GM12878 (cell line): ENCODE data around the gene TTC38. TPM values are rescaled to one million over a fixed set of nuclear protein-coding genes. Genes with fewer than 3 reads are reported as not detected.

Source experiments
- ATAC-seq: fragments of 200-7000 bp; cut with Tn5 transposase; 3 replicates; pipeline ENCODE4 v1.9.1; 2020; ENCODE audit warnings: mild to moderate bottlenecking, moderate library complexity
- BruUV-seq: library from RNA; stranded (reverse); fragments of 400-500 nt; replicated peaks from 2 replicates; lab custom pipeline; 2021; lab: Mats Ljungman, UMichigan
- CTCF ChIA-PET: fragments of 300-600 bp; sonication (Branson Sonifier 250); formaldehyde crosslinking; extraction: SDS; loops from one replicate; lab custom pipeline; 2021; ENCODE audit warnings: inconsistent platforms; lab: Yijun Ruan, JAX
- POLR2A ChIA-PET: fragments of 350-600 bp; formaldehyde crosslinking; extraction: SDS; loops from one replicate; lab custom pipeline; 2021; ENCODE audit warnings: inconsistent platforms; lab: Charles Lee
- RAD21 ChIA-PET: fragments of 300-600 bp; sonication (Branson Sonifier 250); formaldehyde crosslinking; loops from one replicate; lab custom pipeline; 2023; ENCODE audit warnings: antibody characterized with exemption; ENCODE audit not compliant: unreplicated experiment; lab: Charles Lee
- SMC1A ChIA-PET: fragments of 300-600 bp; sonication (Branson Sonifier 250); formaldehyde crosslinking; loops from one replicate; lab custom pipeline; 2023; ENCODE audit not compliant: unreplicated experiment, uncharacterized antibody; lab: Charles Lee
- DNase-seq: peaks from one replicate; pipeline ENCODE4 v3.0.0-alpha.2; 2011; ENCODE audit warnings: low read depth, low spot score
- FAIRE-seq: peaks from 3 replicates; lab custom pipeline; 2011; peaks lifted over from hg19 to GRCh38; lab: Jason Lieb, UNC
- H2AFZ ChIP-seq: 2 replicates; pipeline ENCODE4 v1.6.0; 2011; ENCODE audit warnings: low read depth, low read length, control low read depth; ENCODE audit not compliant: control insufficient read depth
- H3K27ac ChIP-seq: 2 replicates; pipeline ENCODE4 v1.5.1; 2011; ENCODE audit warnings: control low read depth; ENCODE audit not compliant: control insufficient read depth, insufficient read depth
- H3K27me3 ChIP-seq, 2 experiments: replicated peaks in 1 of 2; 2 replicates each; pipeline versions ENCODE4 v1.6.0 to v1.6.1; 2011; ENCODE audit warnings: low read length in 1 of 2; ENCODE audit not compliant: control insufficient read depth in 2 of 2, insufficient read depth in 2 of 2
- H3K36me3 ChIP-seq, 2 experiments: 2 replicates each; pipeline ENCODE4 v1.5.1; 2011; ENCODE audit warnings: low read length in 1 of 2; ENCODE audit not compliant: control insufficient read depth in 2 of 2, insufficient read depth in 2 of 2
- H3K4me1 ChIP-seq: 2 replicates; pipeline ENCODE4 v1.6.1; 2011; ENCODE audit warnings: mild to moderate bottlenecking, low read length, moderate library complexity, mixed read lengths; ENCODE audit not compliant: control insufficient read depth, insufficient read depth
- H3K4me2 ChIP-seq: 2 replicates; pipeline ENCODE4 v1.6.0; 2011; ENCODE audit warnings: control low read depth; ENCODE audit not compliant: control insufficient read depth, insufficient read depth
- H3K4me3 ChIP-seq: fragments of 200-600 bp; sonication (generic); 2 replicates; pipeline ENCODE4 v1.5.1; 2016
- H3K79me2 ChIP-seq: 2 replicates; pipeline ENCODE4 v1.6.0; 2011; ENCODE audit warnings: low read length; ENCODE audit not compliant: control insufficient read depth, insufficient read depth
- H3K9ac ChIP-seq: 2 replicates; pipeline ENCODE4 v1.8.0; 2011; ENCODE audit warnings: low read length, control low read depth, mixed read lengths; ENCODE audit not compliant: control insufficient read depth, insufficient read depth
- H3K9me3 ChIP-seq: replicated peaks from 3 replicates; pipeline ENCODE4 v1.5.1; 2011; ENCODE audit warnings: mild to moderate bottlenecking, low read length; ENCODE audit not compliant: control insufficient read depth, insufficient read depth
- H4K20me1 ChIP-seq: 2 replicates; pipeline ENCODE4 v1.6.0; 2011; ENCODE audit not compliant: control insufficient read depth, insufficient read depth
- BHLHE40 ChIP-seq, 2 experiments: fragments of 450-650 bp in 1 of 2; IDR thresholded peaks; 2 replicates each; pipeline ENCODE4 v1.6.1; 2011 to 2017; ENCODE audit warnings: low read depth in 2 of 2, borderline replicate concordance in 1 of 2, improper control_type of control experiment in 1 of 2, low read length in 1 of 2, mild to moderate bottlenecking in 1 of 2
- CBX3 ChIP-seq: fragments of 200-600 bp; sonication (generic); IDR thresholded peaks from 2 replicates; pipeline ENCODE4 v1.6.1; 2016; ENCODE audit warnings: low read depth, borderline replicate concordance
- CHD2 ChIP-seq: IDR thresholded peaks from 2 replicates; pipeline ENCODE4 v1.6.1; 2011; ENCODE audit warnings: low read depth, low read length, improper control_type of control experiment, borderline replicate concordance
- CREB1 ChIP-seq: IDR thresholded peaks from 2 replicates; pipeline ENCODE4 v1.6.1; 2012; ENCODE audit warnings: low read depth, mild to moderate bottlenecking, inconsistent platforms
- CREM ChIP-seq: IDR thresholded peaks from 2 replicates; pipeline ENCODE4 v1.6.1; 2014; ENCODE audit warnings: antibody characterized with exemption, low read depth
- GATAD2B ChIP-seq: fragments of 450-650 bp; conservative IDR thresholded peaks from 2 replicates; pipeline ENCODE4 v1.6.1; 2017; ENCODE audit warnings: low read depth, mild to moderate bottlenecking, moderate library complexity
- HDGF ChIP-seq: fragments of 450-650 bp; IDR thresholded peaks from 2 replicates; pipeline ENCODE4 v1.6.1; 2016; ENCODE audit warnings: antibody characterized with exemption
- NR2C1 ChIP-seq: fragments of 450-650 bp; IDR thresholded peaks from 2 replicates; pipeline ENCODE4 v1.6.1; 2017; ENCODE audit warnings: antibody characterized with exemption, mild to moderate bottlenecking, moderate library complexity
- RBBP5 ChIP-seq: fragments of 200-600 bp; sonication (generic); conservative IDR thresholded peaks from 2 replicates; pipeline ENCODE4 v1.6.1; 2016
- SIN3A ChIP-seq: IDR thresholded peaks from 2 replicates; pipeline ENCODE4 v1.6.1; 2012; ENCODE audit warnings: low read depth, low read length, improper control_type of control experiment
- TCF7 ChIP-seq: IDR thresholded peaks from 2 replicates; pipeline ENCODE4 v1.6.1; 2014; ENCODE audit warnings: antibody characterized with exemption, borderline replicate concordance
- ZZZ3 ChIP-seq: IDR thresholded peaks from 2 replicates; pipeline ENCODE4 v1.6.1; 2011; ENCODE audit warnings: low read depth; ENCODE audit not compliant: control insufficient read depth, insufficient read length
- WGBS: methylation state at CpG from one replicate; pipeline ENCODE4 v1.1.6; 2016; ENCODE audit warnings: low lambda C conversion rate; ENCODE audit not compliant: insufficient replicate concordance, insufficient coverage; ENCODE audit errors: missing lambda C conversion rate; 5-methylcytosine and 5-hydroxymethylcytosine counted together
- in situ Hi-C: fragments of 300-500 bp; cut with MboI; formaldehyde crosslinking; loops from 9 replicates; pipeline ENCODE4 v1.14.3; 2018; ENCODE audit warnings: mixed read lengths
- intact Hi-C: fragments of 100-400 bp; cut with micrococcal nuclease; formaldehyde crosslinking; loops from one replicate; pipeline ENCODE4 v1.14.2; 2022; ENCODE audit not compliant: unreplicated experiment
- polyA plus RNA-seq, 11 experiments: library from polyadenylated mRNA; depleted of rRNA in 4 of 11; unstranded in 6 of 11; stranded (reverse) in 5 of 11; fragments of >200 nt; fragmentation: Nextera tagmentation in 4 of 11; fragmentation: Illumina TruSeq in 1 of 11; extraction: Ambion mirVana in 4 of 11; extraction: Trizol in 1 of 11; gene quantifications; 1 replicate in 1 of 11; 2 replicates in 10 of 11; pipeline versions ENCODE4 v1.2.1 to v1.2.3, GENCODE V29; 2011 to 2016; ENCODE audit warnings: inconsistent platforms in 2 of 11, missing spikeins in 2 of 11, low read depth in 1 of 11
- total RNA-seq, 4 experiments: library from RNA; depleted of rRNA in 3 of 4; stranded (reverse); fragments of >200 nt in 3 of 4; fragmentation: Illumina TruSeq in 1 of 4; extraction: Trizol in 1 of 4; gene quantifications; 2 replicates each; pipeline versions ENCODE4 v1.2.1 to v1.2.3, GENCODE V29; 2013 to 2021
- TF ChIP-seq, protein P1 (sequence below): fragments of 450-650 bp; IDR thresholded peaks from 2 replicates; pipeline ENCODE4 v1.6.1; 2016; ENCODE audit warnings: mild to moderate bottlenecking
- TF ChIP-seq, protein P2 (sequence below): fragments of 450-650 bp; formaldehyde crosslinking; IDR thresholded peaks from 2 replicates; pipeline ENCODE4 v1.4.0; 2022; ENCODE audit warnings: mild to moderate bottlenecking, moderate library complexity

The TTC38 gene
- total and polyA plus RNA-seq, 10 of the 15 experiments (the other 5 are each of a cell fraction or from before 2014, with no cell fraction given), result 0.58 to 39.9 (median 13.0) TPM

DNA sequence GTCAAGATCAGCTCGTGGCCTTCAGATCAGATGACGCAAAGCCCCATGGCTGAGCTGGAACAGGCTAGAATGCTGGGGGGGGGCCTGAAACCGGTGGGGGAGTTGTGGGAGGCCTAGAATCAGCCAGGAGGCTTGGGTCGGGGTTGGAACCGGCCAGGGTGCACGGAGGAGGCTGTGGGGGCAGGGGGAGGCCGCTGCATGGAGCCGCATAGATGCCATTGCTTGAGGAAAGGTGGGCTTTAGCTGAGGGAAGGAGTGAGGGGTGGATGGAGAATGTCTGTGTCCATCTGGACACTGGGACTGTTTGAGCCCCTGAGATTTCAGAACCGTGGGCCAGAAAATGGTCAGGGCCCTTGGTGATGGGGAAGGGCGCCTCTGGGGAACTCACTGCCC is 42.9 kb upstream of the TTC38 start:
- no peak overlapping the region for H3K4me3 ChIP-seq
- in situ Hi-C loops, result no loop called here
- H3K27ac ChIP-seq, result no peak overlapping the region
- H3K27me3 ChIP-seq, result no peaks in the 10 kb centered on the region
- CTCF ChIA-PET, result no interaction called here
- no peaks in the 10 kb centered on the region for H3K79me2 ChIP-seq
- DNase-seq (no peak), FAIRE-seq (no peak), ATAC-seq (no peak)
- BruUV-seq, result no TSS peak
- peaks cover 0 to 2% of the 10 kb centered on the region in 2 experiments; a peak in 2 of 4 replicates for H3K36me3 ChIP-seq
- TF ChIP-seq NR2C1, result no peak
- TF ChIP-seq GATAD2B, result no peak
- TF ChIP-seq RBBP5, result no peak
- TF ChIP-seq SIN3A, result no peak
- TF ChIP-seq, protein P1, sequence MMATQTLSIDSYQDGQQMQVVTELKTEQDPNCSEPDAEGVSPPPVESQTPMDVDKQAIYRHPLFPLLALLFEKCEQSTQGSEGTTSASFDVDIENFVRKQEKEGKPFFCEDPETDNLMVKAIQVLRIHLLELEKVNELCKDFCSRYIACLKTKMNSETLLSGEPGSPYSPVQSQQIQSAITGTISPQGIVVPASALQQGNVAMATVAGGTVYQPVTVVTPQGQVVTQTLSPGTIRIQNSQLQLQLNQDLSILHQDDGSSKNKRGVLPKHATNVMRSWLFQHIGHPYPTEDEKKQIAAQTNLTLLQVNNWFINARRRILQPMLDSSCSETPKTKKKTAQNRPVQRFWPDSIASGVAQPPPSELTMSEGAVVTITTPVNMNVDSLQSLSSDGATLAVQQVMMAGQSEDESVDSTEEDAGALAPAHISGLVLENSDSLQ, result no peak
- TF ChIP-seq, protein P2, sequence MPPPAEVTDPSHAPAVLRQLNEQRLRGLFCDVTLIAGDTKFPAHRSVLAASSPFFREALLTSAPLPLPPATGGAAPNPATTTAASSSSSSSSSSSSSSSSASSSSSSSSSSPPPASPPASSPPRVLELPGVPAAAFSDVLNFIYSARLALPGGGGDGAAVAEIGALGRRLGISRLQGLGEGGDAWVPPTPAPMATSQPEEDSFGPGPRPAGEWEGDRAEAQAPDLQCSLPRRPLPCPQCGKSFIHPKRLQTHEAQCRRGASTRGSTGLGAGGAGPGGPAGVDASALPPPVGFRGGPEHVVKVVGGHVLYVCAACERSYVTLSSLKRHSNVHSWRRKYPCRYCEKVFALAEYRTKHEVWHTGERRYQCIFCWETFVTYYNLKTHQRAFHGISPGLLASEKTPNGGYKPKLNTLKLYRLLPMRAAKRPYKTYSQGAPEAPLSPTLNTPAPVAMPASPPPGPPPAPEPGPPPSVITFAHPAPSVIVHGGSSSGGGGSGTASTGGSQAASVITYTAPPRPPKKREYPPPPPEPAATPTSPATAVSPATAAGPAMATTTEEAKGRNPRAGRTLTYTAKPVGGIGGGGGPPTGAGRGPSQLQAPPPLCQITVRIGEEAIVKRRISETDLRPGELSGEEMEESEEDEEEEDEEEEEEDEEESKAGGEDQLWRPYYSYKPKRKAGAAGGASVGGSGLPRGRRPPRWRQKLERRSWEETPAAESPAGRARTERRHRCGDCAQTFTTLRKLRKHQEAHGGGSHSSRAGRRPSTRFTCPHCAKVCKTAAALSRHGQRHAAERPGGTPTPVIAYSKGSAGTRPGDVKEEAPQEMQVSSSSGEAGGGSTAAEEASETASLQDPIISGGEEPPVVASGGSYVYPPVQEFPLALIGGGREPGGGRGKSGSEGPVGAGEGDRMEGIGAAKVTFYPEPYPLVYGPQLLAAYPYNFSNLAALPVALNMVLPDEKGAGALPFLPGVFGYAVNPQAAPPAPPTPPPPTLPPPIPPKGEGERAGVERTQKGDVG (CRISPR knock-in tag), result no peak
- no peak for TF ChIP-seq TCF7
- TF ChIP-seq CREB1, result no peak
- TF ChIP-seq HDGF, result no peak
- TF ChIP-seq BHLHE40 (IDR thresholded peaks at IDR 0.05; ENCODE audit: borderline replicate concordance in 1 of 2, low read depth in 2 of 2, low read length in 1 of 2), result no peak
- no peak for TF ChIP-seq ZZZ3
- no peak for TF ChIP-seq CHD2
- TF ChIP-seq CBX3, result no peak
- TF ChIP-seq CREM, result no peak
- intact Hi-C loops, result no loop called here
- no peak overlapping the region for H2AFZ ChIP-seq
- RAD21 ChIA-PET, result no interaction called here
- no peak overlapping the region for H3K9ac ChIP-seq
- 95% methylated on average over 10 of the region's 10 CpGs for WGBS
- no peaks in the 10 kb centered on the region for H4K20me1 ChIP-seq
- POLR2A ChIA-PET, result no interaction called here
- H3K4me1 ChIP-seq, result peaks cover 4% of the 10 kb centered on the region
- no peak overlapping the region for H3K4me2 ChIP-seq
- H3K9me3 ChIP-seq, result no peaks in the 10 kb centered on the region; the same call in 2 of the 3 replicates
- SMC1A ChIA-PET, result no interaction called here
